Activated T-cell treated with anti-CD3 and anti-CD28 coated beads, Interleukin-2, amount 50 U/mL, for 1 hour (primary cell): ENCODE measurements around the gene ANLN.

Source experiments
- DNase-seq: peaks from one replicate; pipeline ENCODE4 v3.0.0-alpha.2; 2020

Gene ANLN

DNA sequence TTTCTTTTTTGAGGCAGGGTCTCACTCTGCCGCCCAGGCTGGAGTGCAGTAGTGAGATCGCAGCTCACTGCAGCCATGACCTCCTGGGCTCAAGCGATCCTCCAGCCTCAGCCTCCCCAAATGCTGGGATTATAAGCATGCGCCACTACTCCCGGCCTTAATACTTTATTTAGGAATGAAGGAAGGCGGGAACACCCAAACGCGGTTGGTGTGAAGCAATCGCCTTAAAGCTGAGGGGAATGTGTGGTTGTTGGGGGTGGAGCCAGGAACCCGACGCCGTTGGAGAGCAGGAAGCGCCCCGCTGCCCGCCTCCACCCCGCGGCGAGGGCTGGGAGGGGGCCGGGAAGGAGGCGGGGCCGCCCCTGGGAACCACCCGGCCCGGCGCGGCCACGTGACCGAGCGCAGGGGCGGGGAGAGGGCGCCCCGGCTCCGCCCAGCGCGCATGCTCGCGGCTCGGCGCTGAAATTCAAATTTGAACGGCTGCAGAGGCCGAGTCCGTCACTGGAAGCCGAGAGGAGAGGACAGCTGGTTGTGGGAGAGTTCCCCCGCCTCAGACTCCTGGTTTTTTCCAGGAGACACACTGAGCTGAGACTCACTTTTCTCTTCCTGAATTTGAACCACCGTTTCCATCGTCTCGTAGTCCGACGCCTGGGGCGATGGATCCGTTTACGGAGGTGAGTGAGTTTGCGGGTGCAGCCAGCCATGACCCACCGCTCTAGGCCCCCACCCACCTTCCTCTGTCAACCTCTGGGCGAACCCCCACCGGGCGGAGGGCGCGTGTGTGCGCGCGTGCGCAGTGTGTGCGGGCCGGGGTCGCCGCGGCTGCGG is at the start of gene ANLN:
Gene ANLN, plus strand, starts transcription at position 492 of the 828 bp plus-strand sequence. Its CDS starts 165 bp downstream, at position 657.
- peak; percentile 87 for DNase-seq

DNA sequence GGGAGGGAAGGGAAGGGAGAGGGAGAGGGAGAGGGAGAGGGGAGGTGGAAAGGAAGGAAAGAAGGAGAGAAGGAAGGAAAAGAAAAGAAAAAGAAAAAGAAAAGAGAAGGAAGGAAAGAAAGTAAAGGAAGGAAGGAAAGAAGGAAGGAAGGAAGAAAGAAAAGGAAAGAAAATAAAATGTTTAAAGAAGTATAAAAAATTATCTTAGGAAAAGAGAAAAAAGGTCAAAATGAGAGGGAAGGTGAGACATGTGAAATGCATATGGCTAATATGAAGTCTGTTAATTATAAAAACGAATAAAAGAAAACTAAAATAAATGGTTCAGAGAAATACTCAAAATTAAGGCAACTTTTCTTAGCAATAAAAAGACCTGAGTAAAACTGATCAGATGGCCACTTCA is 46.1 kb upstream of the ANLN start:
- DNase-seq = no peak

GRCh38 chr7:36344622-36345021 is 45.0 kb upstream of the ANLN start:
- DNase-seq = no peak

DNA sequence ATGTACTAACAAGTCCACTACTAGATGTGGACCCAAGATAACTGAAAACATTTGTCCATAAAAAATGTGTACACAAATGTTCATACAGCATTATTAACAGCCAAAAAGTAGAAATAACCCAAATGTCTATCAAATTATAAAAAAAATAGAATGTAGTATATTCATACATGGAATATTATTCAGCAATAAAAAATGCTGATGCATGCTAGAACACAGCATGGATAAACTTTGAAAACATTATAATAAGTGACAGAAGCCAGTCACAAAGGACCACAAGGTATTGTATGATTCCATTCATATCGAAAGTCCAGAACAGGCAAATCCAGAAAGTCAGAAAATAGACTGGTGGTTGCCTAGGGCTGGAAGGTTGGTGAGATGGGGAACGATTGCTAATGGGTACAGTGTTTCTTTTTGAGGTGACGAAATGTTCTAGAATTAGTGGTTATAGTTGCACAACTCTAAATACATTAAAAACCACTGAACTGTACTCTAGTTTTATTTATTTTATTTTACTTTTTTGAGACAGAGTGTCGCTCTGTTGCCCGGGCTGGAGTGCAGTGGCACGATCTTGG is 43.3 kb upstream of the ANLN start:
- DNase-seq = no peak

DNA sequence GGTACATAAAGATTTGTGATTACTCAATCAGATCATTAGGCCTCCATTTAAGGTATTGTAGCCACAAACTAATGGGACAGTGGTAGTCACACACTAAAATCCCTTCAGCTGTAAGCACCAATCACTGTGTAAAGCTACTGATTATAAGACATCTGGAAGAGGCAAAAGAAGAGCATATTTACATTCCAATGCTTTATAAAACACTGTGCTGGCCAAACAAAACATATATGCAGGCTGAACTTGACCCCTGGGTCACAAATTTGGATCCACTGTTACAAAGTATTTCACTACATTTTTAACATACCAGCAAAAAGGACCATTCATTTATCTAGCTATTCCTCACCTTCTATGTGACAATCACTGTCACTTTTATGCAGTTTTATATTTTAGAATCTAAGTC is 41.4 kb upstream of the ANLN start:
- DNase-seq = no peak

DNA sequence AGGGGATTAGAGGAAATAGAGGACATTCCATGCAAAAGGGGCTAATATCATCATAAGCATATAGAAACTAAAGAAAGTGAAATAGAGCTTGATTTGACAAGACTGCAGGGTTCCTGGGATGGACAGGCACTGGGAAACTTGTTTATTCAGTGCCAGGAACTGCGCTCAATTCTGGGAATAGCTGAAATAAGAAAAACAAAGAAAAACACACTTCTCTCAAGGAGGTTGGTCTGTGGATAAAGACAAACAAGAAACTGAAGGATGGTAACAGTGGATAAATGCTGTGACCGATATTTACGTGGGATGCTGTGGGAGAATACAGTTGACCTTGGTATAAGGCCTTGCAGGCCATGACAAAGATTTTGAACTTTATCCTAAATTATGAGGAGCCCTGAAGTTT is 40.9 kb upstream of the ANLN start:
- no peak for DNase-seq

DNA sequence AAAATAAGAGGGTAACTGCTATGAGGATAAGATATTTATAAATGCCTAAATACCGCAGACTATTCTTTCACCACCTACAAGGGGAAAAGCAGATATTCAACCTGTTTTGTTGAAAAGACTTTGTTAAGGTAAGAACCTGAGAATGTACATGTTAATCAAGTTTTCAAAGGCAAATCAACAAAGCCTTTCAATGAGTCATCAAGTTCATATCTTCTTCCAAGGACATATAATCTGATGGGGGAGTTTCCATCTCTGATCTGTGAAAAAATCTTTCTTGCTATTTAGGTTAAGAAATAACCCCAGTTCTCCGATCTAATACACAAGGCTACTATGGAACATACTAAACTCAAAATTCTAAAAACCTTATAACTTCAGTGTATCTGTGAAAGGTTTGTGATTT is 40.0 kb upstream of the ANLN start:
- DNase-seq = no peak

DNA sequence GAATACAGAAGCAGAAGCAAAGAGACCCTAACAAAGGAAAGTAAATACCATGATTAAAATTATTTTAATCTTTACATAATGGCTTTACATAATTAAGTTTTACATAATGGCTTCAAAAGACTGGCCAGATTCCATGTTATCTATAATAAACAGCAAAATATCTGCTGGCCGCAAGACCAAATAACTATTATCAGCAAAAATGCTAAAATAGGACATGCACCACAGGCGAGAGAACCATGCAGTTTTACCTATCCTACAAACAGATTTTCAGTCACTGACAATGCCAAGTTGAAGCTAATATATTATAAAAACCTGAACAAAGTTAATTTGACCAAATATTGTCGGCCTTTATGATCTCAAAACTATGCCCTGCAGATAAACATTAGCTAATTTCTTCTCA is 34.2 kb upstream of the ANLN start:
- no peak for DNase-seq

DNA sequence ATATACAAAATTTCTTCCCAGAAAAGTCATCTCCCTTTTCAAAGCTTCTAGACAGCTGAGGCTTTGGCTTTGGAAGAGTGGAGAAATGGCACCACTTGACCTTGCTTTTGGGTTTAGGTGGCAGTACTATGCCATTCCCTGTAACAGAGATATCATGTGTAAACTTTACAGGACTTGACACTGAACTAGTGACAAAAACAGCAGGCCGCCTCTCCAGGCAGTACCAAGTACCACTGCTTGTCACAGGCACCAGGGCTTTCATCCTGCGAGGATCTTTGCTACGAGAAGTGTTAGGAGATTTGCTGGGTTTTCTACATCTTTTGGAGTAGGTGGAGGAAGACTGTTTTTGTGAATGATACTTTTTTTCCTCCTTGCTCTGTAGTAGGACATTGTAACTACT is 32.6 kb upstream of the ANLN start:
- DNase-seq = no peak

DNA sequence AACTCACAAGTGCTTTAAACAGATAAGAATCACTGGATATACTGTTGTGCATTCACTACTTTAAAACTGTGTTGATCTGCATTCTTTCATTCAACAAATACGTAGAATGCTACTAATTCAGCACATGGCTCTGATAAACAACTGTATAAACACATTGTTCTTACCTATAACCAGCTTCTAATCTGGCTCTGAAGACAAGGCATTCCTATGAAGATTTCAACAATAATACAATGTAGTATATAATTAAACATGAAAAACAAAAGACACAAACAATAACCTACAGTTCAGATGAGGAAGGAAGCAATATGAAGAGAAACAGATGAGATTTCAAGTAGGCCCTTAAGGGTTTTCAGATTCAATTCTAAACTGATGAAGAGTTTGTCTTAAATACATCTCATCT is 31.1 kb upstream of the ANLN start:
- DNase-seq = no peak

- no peak for DNase-seq
These were observed 29.4 kb upstream of the ANLN start for GRCh38 chr7:36360244-36360643.

DNA sequence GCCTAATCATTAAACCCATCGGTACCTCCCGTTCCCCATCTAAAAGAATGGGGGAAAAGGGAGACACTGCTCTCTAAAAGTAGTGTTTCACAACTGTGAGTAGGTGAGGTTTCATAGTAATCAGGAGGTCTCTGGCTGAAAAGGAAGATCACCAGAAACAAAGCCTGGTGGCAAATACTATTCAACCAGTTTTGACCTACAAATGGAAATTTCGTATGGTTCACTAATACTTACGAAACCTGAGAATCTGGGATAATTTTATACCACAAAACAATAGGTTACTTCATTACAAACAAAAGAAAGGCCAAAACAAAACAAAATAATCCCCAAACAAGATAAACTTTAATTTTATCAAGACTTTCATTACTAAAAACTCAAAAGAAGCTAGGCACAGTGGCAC is 28.4 kb upstream of the ANLN start:
- DNase-seq = no peak

DNA sequence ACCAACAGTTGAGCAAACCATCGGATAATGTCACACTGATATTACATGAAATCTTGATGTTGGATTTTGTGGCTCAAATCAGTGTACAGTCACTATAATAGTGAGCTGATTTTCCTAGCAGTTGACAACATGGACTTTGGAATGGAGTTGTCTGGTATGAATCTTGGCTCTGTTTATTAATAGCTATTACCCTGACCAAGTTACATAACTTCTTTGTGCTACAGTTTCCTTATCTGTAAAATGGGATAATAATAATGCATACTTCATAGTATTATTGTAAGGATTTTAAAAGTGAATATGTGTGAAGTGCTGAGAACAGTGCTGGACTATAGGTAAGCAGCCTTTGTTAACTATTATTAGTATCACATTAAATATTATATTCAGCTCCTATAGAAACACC is 26.1 kb upstream of the ANLN start:
- DNase-seq = no peak

DNA sequence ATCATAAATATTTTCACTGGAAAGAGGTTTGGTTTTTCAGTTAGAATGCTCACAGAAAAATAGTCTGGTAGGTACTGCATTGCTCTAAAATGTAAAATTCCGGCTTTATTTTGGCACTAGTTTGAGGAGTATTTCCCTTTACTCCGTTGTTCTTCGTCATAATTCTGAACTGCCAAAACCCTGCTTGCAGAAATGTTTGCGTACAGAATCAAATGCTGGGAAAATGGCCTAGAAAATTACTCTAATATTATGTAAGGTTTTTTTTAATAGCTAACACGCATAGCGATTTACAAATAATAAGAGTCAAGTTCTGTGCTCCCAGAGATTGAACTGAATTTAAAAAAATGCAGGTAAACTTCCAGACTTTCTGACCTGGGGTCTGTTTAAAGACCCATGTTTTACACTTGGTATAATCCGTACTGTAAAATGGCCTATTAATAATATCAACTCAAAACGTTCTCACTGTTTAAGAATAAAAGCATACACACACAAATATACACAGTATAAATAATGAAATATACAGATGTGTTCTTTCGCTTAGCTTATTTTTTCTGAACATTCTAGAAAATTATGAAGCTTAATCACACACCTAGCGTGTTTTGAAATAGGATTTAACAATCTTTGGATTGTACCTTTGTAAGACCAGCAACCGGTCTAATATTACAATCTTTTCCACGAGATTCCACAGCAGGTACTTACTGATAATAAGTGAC is 23.5 kb upstream of the ANLN start:
- no peak for DNase-seq

DNA sequence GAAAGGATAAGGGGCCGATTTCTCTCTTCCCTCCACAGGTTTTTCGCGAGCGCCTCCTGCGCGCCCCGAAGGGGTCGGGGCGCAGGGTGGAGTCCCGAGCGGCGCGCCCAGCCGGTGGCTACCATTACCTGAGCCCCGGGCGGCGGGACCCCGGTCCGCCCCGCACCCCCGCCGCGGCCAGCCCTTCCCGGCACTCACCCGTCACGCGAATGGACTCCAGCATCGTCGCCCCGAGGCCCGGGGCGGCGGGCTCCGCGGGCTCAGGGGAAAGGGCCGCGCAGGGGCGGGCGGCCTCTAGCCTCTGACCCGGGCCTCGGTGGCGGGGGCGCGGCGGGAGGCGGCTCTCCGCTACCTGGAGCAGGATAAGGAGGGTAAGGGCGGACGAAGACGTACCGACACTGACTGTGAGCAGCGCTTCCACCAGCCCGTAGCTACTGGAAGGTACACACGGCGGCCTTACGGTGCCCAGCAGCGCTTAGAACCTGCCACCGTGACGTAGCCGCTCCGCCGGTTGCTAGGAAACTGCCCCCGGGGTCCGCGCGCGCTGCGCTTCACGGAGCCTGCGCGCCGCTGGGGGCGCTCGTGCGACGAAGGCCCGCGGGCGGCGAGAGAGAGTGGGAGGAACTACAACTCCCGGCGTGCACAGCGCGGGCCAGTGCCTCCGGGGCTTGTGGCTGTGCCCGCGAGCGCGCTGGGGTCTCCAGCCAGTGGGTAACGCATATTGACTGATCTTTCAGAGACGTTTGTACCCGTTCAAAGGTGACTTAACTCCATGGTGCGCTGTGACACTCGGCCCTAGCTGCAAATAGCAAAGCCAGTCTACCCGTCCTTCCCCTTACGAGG is 22.7 kb upstream of the ANLN start:
- peak; percentile 94 for DNase-seq

GRCh38 chr7:36367561-36368077 is 22.0 kb upstream of the ANLN start:
- DNase-seq = no peak

DNA sequence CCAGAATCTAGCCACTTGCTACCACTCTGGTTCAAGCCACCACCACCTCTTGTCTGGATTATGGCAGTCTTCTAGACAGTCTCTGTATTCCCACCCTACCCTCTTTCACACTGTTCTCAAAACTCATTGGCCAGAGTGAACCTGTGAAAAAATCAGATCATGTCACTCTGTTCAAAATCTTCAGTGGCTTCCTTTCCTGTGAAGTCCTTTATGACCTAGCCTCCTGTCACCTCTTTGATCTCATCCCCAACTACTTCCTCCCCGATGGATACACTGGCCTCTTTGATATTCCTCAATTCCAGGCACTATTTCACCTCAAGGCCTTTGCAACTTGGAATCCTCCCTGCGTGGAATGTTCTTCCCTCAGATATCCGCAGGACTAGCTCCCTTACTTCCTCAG is 21.2 kb upstream of the ANLN start:
- no peak for DNase-seq

DNA sequence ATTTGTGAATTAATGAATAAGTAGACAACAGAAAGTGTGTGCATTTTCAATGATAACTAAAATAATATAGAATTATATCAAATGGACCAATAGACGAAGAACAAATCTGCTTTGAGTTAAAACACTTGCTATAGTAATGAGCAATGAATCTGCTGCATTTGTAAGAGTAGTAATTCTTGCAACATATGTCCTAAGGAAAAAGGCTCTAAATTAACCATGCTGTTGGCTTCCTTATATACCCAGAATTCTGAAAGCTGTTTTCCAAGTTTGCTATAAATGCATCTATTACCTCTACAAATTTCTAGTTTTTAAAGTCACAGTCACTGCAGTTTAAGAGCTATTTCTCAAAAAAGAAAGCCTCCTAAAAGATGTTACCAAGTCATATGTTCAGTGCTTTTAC is 20.5 kb upstream of the ANLN start:
- DNase-seq = no peak

DNA sequence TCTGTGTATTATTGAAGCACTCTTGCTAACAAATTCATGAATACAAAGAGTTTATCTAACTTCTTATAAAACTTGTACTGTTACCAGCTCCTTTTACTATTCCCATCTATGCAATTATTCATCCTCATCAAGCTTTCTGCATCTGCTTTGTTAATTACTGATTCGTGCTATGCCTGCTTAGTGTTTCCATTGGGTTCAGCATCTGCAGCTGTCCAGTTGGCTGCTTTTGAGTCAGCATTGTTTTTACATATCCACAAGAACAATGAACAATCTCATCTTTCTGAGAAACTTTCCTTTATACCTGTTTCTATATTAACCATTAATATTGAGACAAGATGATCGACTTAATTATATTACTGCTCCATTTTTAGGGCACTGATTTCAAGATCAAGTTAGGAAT is 19.6 kb upstream of the ANLN start:
- DNase-seq = no peak

DNA sequence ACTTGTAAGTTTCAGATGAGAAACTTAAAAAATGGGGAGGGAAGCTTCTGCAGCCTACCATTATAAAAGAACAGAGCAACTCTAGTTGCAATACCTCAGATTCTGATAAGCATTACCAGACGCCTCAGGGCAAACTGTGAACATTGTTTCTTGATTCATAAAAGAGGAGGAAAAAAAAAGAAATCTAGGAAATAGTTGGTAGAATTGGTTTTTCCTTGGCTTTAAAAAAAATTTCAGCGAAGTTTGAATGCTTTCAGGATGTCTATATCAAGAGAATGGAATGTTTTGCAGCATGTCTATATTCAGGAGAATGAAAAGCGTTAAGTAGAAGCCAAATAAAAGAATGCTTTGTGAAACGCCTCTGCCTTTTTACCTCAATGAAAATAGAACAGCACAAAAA is 17.5 kb upstream of the ANLN start:
- DNase-seq = no peak

DNA sequence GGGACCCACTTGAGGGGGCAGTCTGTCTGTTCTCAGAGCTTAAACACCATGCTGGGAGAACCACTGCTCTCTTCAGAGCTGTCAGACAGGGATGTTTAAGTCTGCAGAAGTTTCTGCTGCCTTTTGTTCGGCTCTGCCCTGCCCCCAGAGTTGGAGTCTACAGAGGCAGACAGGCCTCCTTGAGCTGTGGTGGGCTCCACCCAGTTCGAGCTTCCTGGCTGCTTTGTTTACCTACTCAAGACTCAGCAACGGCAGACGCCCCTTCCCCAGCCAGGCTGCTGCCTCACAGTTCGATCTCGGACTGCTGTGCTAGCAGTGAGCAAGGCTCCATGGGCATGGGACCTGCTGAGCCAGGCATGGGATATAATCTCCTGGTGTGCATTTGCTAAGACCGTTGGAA is 11.1 kb upstream of the ANLN start:
- peak; percentile 19 for DNase-seq

DNA sequence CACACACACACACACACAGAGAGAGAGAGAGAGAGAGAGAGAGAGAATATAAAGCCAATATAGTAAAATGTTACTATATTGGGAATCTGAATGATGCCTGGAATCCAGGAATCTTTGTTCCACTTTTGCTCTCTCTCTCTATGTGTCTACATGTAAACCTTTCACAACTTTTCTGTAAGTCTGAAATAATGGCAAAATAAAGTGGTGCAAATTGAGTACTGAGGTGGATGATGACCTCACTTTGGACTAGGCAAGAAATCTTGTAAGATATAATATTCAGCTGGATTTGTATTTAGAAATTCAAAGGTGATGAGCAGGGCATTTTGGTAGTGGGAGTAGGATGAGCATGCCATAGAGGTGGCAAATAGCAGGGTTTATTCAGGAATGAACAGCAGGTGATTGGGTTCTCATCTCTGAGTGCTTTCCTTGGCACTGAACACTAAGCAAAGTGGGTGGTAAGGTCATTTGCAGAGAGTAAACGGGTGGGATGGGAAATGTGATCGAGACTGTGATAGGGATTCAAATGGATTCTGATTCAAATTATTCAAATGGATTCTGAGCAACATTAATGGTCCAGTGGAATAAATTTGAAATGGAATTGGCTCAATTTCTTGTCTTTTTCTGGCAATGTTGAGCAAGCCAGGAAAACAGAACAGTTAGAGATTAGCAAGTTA is 9.7 kb upstream of the ANLN start:
- no peak for DNase-seq
